ENCODE measurements around the gene GAA.

Gene GAA

DNA sequence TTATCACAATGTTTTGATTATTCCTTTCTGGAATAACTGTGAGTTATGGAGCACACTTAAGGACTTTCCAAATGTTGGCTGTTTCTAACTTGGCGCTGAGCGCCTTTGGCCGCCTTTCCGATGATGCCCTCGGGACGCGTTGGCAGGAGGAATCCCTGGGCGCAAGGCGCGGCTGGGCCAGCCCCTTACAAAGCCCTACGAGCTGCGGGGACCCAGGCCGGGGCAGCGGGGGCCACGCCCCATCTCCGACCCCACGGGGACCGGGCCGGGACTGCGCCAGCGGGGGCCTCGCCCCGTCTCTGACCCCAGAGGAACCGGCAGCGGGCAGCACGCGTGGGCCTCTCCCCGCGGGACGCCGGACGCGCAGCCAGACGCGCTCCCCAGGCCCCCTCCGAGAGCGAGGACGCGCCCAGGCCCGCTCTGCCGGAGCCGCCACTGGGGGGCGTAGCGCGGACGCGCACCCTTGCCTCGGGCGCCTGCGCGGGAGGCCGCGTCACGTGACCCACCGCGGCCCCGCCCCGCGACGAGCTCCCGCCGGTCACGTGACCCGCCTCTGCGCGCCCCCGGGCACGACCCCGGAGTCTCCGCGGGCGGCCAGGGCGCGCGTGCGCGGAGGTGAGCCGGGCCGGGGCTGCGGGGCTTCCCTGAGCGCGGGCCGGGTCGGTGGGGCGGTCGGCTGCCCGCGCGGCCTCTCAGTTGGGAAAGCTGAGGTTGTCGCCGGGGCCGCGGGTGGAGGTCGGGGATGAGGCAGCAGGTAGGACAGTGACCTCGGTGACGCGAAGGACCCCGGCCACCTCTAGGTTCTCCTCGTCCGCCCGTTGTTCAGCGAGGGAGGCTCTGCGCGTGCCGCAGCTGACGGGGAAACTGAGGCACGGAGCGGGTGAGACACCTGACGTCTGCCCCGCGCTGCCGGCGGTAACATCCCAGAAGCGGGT is at the start of gene GAA:
TSS of gene GAA (plus strand) at position 571 of the 935 bp plus-strand sequence. CDS start 3,006 bp downstream, outside the sequence.
- peak within 1 kb of the TSS; percentile 81 to 86 for H3K9ac ChIP-seq (ENCODE audit: low read depth in 1 of 2, low read length in 2 of 2)
- H3K27me3 ChIP-seq (ENCODE audit: control insufficient read depth in 2 of 2, insufficient read depth in 2 of 2, low read length in 2 of 2): no peaks in the 10 kb centered on the region
- no peaks in the 10 kb centered on the region for H3K36me3 ChIP-seq (ENCODE audit: control insufficient read depth in 2 of 2, insufficient read depth in 2 of 2, low read length in 2 of 2)
- H3K27ac ChIP-seq (ENCODE audit: low read depth in 2 of 2, low read length in 2 of 2): peak within 1 kb of the TSS; percentile 73 to 76
- no peaks in the 10 kb centered on the region for H3K9me3 ChIP-seq (ENCODE audit: control insufficient read depth in 2 of 2, low read length in 2 of 2)
- H3K4me1 ChIP-seq (ENCODE audit: control insufficient read depth in 2 of 2, insufficient read depth in 2 of 2, low read length in 2 of 2): peaks cover 4 to 9% of the 10 kb centered on the region in 2 donors
- H3K4me3 ChIP-seq (ENCODE audit: low read length in 2 of 2): peak within 1 kb of the TSS; percentile 89 to 94

- H3K36me3 ChIP-seq (ENCODE audit: control insufficient read depth in 2 of 2, insufficient read depth in 2 of 2, low read length in 2 of 2): no peaks in the 10 kb centered on the region
- no peak overlapping the region for H3K27ac ChIP-seq (ENCODE audit: low read depth in 2 of 2, low read length in 2 of 2)
- H3K4me3 ChIP-seq (ENCODE audit: low read length in 2 of 2): no peak overlapping the region
- no peaks in the 10 kb centered on the region for H3K27me3 ChIP-seq (ENCODE audit: control insufficient read depth in 2 of 2, insufficient read depth in 2 of 2, low read length in 2 of 2)
- H3K4me1 ChIP-seq (ENCODE audit: control insufficient read depth in 2 of 2, insufficient read depth in 2 of 2, low read length in 2 of 2): no peaks in the 10 kb centered on the region
- no peak overlapping the region for H3K9ac ChIP-seq (ENCODE audit: low read depth in 1 of 2, low read length in 2 of 2)
- no peaks in the 10 kb centered on the region for H3K9me3 ChIP-seq (ENCODE audit: control insufficient read depth in 2 of 2, low read length in 2 of 2)
Measured at GRCh38 chr17:80051681-80052080, 49.7 kb upstream of the GAA start.

DNA sequence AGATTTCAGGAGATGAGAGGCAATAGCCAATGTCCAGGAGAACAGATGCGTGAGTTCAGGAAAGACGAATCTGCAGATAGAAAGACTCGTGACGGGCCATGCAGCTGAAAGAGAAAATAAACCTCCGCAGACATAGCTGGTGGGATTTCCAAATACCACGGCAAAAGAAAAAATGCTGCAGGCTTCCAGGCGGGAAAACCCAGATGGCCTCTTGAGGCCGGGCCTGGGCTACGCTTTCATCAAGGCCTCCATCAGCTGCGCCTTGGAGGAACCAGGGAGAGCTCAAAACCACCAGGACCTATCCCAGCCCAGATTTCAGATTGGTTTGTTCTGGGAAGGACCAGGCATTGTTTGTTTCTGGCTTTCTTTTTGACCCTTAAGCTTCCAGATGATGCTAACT is 48.3 kb upstream of the GAA start:
- Histone ChIP-seq H3K9me3 (ENCODE audit: control insufficient read depth in 2 of 2, low read length in 2 of 2) (no peaks in the 10 kb centered on the region), H3K27ac (ENCODE audit: low read depth in 2 of 2, low read length in 2 of 2) (peak overlapping the region in 1 of 2 donors; percentile 9), H3K4me3 (ENCODE audit: low read length in 2 of 2) (no peak overlapping the region), H3K9ac (ENCODE audit: low read depth in 1 of 2, low read length in 2 of 2) (no peak overlapping the region), H3K36me3 (ENCODE audit: control insufficient read depth in 2 of 2, insufficient read depth in 2 of 2, low read length in 2 of 2) (no peaks in the 10 kb centered on the region), H3K4me1 (ENCODE audit: control insufficient read depth in 2 of 2, insufficient read depth in 2 of 2, low read length in 2 of 2) (no peaks in the 10 kb centered on the region), H3K27me3 (ENCODE audit: control insufficient read depth in 2 of 2, insufficient read depth in 2 of 2, low read length in 2 of 2) (no peaks in the 10 kb centered on the region)

DNA sequence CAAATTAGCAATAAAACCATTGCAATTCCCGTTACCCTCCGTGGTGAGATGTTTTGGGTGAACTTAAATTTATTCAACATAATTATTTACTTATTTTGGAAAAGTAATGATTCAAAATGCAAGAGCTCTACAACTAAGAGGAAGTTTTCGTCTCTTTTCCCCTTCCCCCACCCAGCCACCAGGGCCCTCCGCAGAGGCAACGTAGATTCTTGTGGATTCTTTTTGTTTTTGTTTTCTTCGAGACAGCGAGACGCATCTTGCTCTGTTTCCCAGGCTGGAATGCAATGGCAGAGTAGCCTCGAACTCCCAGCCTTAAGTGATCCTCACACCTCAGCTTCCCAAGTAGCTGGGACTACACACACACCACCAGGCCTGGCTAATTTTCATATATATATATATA is 45.8 kb upstream of the GAA start:
- no peaks in the 10 kb centered on the region for H3K9me3 ChIP-seq (ENCODE audit: control insufficient read depth in 2 of 2, low read length in 2 of 2)
- H3K4me1 ChIP-seq (ENCODE audit: control insufficient read depth in 2 of 2, insufficient read depth in 2 of 2, low read length in 2 of 2): no peaks in the 10 kb centered on the region
- no peak overlapping the region for H3K9ac ChIP-seq (ENCODE audit: low read depth in 1 of 2, low read length in 2 of 2)
- H3K4me3 ChIP-seq (ENCODE audit: low read length in 2 of 2): no peak overlapping the region
- no peaks in the 10 kb centered on the region for H3K27me3 ChIP-seq (ENCODE audit: control insufficient read depth in 2 of 2, insufficient read depth in 2 of 2, low read length in 2 of 2)
- H3K27ac ChIP-seq (ENCODE audit: low read depth in 2 of 2, low read length in 2 of 2): no peak overlapping the region
- no peaks in the 10 kb centered on the region for H3K36me3 ChIP-seq (ENCODE audit: control insufficient read depth in 2 of 2, insufficient read depth in 2 of 2, low read length in 2 of 2)

GRCh38 chr17:80058311-80058955 is 42.9 kb upstream of the GAA start:
- Histone ChIP-seq H3K4me1 (ENCODE audit: control insufficient read depth in 2 of 2, insufficient read depth in 2 of 2, low read length in 2 of 2) (no peaks in the 10 kb centered on the region), H3K36me3 (ENCODE audit: control insufficient read depth in 2 of 2, insufficient read depth in 2 of 2, low read length in 2 of 2) (no peaks in the 10 kb centered on the region), H3K27ac (ENCODE audit: low read depth in 2 of 2, low read length in 2 of 2) (no peak overlapping the region), H3K4me3 (ENCODE audit: low read length in 2 of 2) (no peak overlapping the region), H3K9me3 (ENCODE audit: control insufficient read depth in 2 of 2, low read length in 2 of 2) (no peaks in the 10 kb centered on the region), H3K27me3 (ENCODE audit: control insufficient read depth in 2 of 2, insufficient read depth in 2 of 2, low read length in 2 of 2) (no peaks in the 10 kb centered on the region), H3K9ac (ENCODE audit: low read depth in 1 of 2, low read length in 2 of 2) (no peak overlapping the region)

- H3K4me3 ChIP-seq (ENCODE audit: low read length in 2 of 2): no peak overlapping the region
- peaks cover 0 to 3% of the 10 kb centered on the region in 2 donors for H3K4me1 ChIP-seq (ENCODE audit: control insufficient read depth in 2 of 2, insufficient read depth in 2 of 2, low read length in 2 of 2)
- no peak overlapping the region for H3K9ac ChIP-seq (ENCODE audit: low read depth in 1 of 2, low read length in 2 of 2)
- no peaks in the 10 kb centered on the region for H3K27me3 ChIP-seq (ENCODE audit: control insufficient read depth in 2 of 2, insufficient read depth in 2 of 2, low read length in 2 of 2)
- no peaks in the 10 kb centered on the region for H3K9me3 ChIP-seq (ENCODE audit: control insufficient read depth in 2 of 2, low read length in 2 of 2)
- H3K27ac ChIP-seq (ENCODE audit: low read depth in 2 of 2, low read length in 2 of 2): no peak overlapping the region
- no peaks in the 10 kb centered on the region for H3K36me3 ChIP-seq (ENCODE audit: control insufficient read depth in 2 of 2, insufficient read depth in 2 of 2, low read length in 2 of 2)
Measured at GRCh38 chr17:80060644-80061043, 40.7 kb upstream of the GAA start.

DNA sequence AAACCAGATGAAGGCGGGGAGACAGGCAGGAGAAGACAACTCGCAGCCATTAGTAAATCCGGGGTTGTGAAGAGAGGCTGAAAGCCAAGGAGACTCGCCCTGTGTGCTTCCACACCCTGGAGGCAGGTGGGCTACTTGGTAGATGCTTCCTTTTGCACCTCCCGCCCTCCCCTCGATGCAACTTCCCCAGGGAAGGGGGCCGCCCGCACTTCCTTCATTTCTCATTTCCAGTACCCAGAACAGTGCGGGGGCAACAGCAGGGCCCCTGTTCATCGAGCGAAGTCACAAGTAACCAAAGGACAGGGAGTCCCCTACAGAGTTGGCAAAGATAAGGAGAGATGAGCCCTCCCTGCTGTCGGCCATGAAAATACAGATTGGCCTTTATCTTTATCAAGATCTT is 40.0 kb upstream of the GAA start:
- Histone ChIP-seq H3K27me3 (ENCODE audit: control insufficient read depth in 2 of 2, insufficient read depth in 2 of 2, low read length in 2 of 2) (no peaks in the 10 kb centered on the region), H3K4me1 (ENCODE audit: control insufficient read depth in 2 of 2, insufficient read depth in 2 of 2, low read length in 2 of 2) (peaks cover 0 to 3% of the 10 kb centered on the region in 2 donors), H3K9me3 (ENCODE audit: control insufficient read depth in 2 of 2, low read length in 2 of 2) (no peaks in the 10 kb centered on the region), H3K36me3 (ENCODE audit: control insufficient read depth in 2 of 2, insufficient read depth in 2 of 2, low read length in 2 of 2) (no peaks in the 10 kb centered on the region), H3K9ac (ENCODE audit: low read depth in 1 of 2, low read length in 2 of 2) (no peak overlapping the region), H3K4me3 (ENCODE audit: low read length in 2 of 2) (no peak overlapping the region), H3K27ac (ENCODE audit: low read depth in 2 of 2, low read length in 2 of 2) (no peak overlapping the region)

DNA sequence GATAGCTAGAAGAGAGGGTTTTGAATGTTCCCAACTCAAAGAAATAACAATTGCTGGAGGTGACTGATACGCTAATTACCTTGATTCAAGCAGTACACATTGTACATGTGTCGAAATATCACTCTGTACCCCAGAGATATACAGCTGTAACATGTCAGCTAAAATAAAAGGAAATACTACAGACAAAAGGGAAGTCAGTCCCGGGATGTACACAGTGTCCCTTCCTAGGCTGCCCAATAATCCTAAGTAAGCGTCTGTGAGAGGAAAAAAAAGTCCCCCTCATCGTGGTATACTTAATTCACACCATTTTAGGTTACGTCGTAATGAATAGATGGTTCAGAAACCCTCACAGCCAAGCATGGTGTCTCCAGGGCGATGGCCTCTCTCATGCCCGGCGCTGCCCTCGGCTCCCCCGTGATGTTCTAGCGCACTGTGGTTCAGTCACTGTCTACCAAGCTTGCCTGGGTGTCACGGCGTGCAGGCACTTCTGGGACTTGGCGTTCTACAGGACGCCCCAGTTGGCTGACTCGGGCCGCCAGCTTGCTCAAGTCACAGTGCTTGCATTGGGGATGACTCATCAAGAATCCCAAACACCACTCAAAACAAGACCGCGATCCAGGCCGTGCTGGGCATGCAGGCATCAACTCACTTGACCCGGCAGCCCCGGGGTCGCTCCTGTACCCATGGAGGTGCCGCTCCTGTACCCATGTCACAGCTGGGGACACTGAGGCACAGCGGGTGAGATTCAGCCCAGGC is 37.4 kb upstream of the GAA start:
- Histone ChIP-seq H3K4me3 (ENCODE audit: low read length in 2 of 2) (no peak overlapping the region), H3K9me3 (ENCODE audit: control insufficient read depth in 2 of 2, low read length in 2 of 2) (no peaks in the 10 kb centered on the region), H3K27ac (ENCODE audit: low read depth in 2 of 2, low read length in 2 of 2) (peak overlapping the region; percentile 5 to 18), H3K9ac (ENCODE audit: low read depth in 1 of 2, low read length in 2 of 2) (no peak overlapping the region), H3K27me3 (ENCODE audit: control insufficient read depth in 2 of 2, insufficient read depth in 2 of 2, low read length in 2 of 2) (no peaks in the 10 kb centered on the region), H3K36me3 (ENCODE audit: control insufficient read depth in 2 of 2, insufficient read depth in 2 of 2, low read length in 2 of 2) (no peaks in the 10 kb centered on the region), H3K4me1 (ENCODE audit: control insufficient read depth in 2 of 2, insufficient read depth in 2 of 2, low read length in 2 of 2) (peaks cover 0 to 3% of the 10 kb centered on the region in 2 donors)

DNA sequence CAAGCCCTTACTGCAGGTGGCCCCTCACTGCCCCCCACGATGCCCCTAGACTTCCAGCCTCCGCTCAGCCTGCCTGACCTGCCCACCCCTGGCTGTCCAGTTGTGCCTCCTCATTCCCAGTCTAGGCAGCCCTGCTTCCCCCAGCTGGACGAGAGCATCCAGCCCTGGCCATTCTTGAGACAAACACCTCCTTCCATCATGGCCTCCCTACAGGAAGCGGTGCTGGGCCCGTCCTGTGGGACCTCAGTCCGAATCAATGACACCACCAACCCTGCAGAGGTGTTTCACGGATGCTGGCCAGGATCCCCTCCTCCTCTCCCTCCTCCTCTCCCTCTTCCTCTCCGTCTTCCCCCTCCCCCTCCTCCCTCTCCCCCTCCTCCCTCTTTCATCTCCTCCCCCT is 36.7 kb upstream of the GAA start:
- no peaks in the 10 kb centered on the region for H3K27me3 ChIP-seq (ENCODE audit: control insufficient read depth in 2 of 2, insufficient read depth in 2 of 2, low read length in 2 of 2)
- no peaks in the 10 kb centered on the region for H3K36me3 ChIP-seq (ENCODE audit: control insufficient read depth in 2 of 2, insufficient read depth in 2 of 2, low read length in 2 of 2)
- no peak overlapping the region for H3K9ac ChIP-seq (ENCODE audit: low read depth in 1 of 2, low read length in 2 of 2)
- no peaks in the 10 kb centered on the region for H3K9me3 ChIP-seq (ENCODE audit: control insufficient read depth in 2 of 2, low read length in 2 of 2)
- H3K27ac ChIP-seq (ENCODE audit: low read depth in 2 of 2, low read length in 2 of 2): peak overlapping the region; percentile 5 to 18
- no peak overlapping the region for H3K4me3 ChIP-seq (ENCODE audit: low read length in 2 of 2)
- peaks cover 0 to 3% of the 10 kb centered on the region in 2 donors for H3K4me1 ChIP-seq (ENCODE audit: control insufficient read depth in 2 of 2, insufficient read depth in 2 of 2, low read length in 2 of 2)

Measured in mucosa of rectum (tissue), 2 donors.